ENCODE data around the gene UIMC1. TPM values are rescaled to one million over a fixed set of nuclear protein-coding genes. Genes with fewer than 3 reads are reported as not detected.

UIMC1 gene
- total RNA-seq, 4 donors from 2014 or later: 19.2 to 37.3 (median 23.2) TPM

DNA sequence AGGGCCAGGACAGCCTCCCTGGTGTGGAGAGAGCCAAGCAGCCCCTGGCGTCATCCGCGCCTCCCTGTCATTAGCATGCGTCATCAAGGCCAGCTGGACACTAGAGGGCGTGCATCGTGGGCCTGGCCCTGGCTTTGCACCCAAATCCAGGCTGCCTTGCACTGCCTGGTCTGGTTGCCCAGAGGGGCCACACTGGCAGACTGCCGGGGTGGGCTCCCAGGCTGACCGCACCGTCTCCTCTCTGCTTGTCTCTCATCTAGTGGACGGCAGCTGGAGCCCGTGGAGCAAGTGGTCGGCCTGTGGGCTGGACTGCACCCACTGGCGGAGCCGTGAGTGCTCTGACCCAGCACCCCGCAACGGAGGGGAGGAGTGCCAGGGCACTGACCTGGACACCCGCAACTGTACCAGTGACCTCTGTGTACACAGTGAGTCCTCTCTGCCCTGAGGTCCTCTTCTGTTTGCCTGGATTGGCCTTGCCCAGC lies 136.4 kb downstream of the UIMC1 start:
- Histone ChIP-seq H3K27ac (no peak overlapping the region), H3K4me1 (no peaks in the 10 kb centered on the region), H3K36me3 (no peaks in the 10 kb centered on the region), H3K9me3 (no peaks in the 10 kb centered on the region), H3K4me3 (no peak overlapping the region), H3K27me3 (peaks cover 58% of the 10 kb centered on the region)
- TF ChIP-seq POLR2AphosphoS5 (IDR thresholded peaks at IDR 0.05) (no peak), POLR2A (IDR thresholded peaks at IDR 0.05) (no peak)
- WGBS: no CpG with 5 or more reads among the region's 17 CpGs
- no peak for DNase-seq (ENCODE audit: low spot score in 2 of 2)

DNA sequence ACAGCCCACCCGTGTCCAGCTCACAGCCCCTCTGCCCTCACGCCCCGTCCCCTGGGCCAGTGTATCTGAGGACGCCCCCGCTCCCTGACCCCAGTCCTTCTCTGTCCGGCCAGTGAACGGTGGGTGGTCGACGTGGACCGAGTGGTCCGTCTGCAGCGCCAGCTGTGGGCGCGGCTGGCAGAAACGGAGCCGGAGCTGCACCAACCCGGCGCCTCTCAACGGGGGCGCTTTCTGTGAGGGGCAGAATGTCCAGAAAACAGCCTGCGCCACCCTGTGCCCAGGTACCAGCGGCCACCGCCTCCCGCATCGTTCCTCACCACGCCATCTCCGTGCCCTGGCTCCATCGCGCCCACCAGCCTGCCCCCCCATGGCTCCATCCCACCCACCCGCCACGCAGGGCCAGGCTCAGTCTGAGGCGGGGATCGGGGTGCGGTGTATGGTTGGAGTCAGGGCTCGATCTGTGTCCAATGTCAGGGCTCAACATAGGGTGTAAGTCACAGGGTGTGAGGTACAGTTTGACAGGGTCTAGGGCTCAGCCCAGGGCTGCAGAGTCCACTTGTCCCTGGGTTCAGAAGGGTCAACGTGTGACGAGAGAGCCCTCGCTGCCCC lies 137.0 kb downstream of the UIMC1 start:
- no peak overlapping the region for H3K27ac ChIP-seq
- peaks cover 58% of the 10 kb centered on the region for H3K27me3 ChIP-seq
- H3K36me3 ChIP-seq: no peaks in the 10 kb centered on the region
- no peak for TF ChIP-seq EP300 (IDR thresholded peaks at IDR 0.05)
- TF ChIP-seq POLR2AphosphoS5 (IDR thresholded peaks at IDR 0.05): no peak
- no peaks in the 10 kb centered on the region for H3K9me3 ChIP-seq
- no peak overlapping the region for H3K4me3 ChIP-seq
- no peak for DNase-seq (ENCODE audit: low spot score in 2 of 2)
- no peaks in the 10 kb centered on the region for H3K4me1 ChIP-seq
- WGBS: 85% methylated on average over 19 of the region's 38 CpGs

DNA sequence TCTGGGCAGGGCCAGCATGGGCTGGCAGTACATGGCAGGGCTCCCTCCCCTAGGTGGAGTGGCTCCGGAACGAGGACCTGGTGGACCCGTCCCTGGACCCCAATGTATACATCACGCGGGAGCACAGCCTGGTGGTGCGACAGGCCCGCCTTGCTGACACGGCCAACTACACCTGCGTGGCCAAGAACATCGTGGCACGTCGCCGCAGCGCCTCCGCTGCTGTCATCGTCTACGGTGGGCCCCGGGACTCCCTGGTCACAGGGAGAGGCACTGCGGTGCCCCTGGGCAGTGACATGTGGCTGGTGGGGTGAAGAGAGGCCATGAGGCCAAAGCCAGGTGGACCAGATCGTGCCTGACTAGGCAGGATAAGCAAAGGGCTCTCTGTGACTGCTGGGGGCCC lies 137.8 kb downstream of the UIMC1 start:
- Histone ChIP-seq H3K27me3 (peaks cover 58% of the 10 kb centered on the region), H3K4me1 (no peaks in the 10 kb centered on the region), H3K36me3 (no peaks in the 10 kb centered on the region), H3K4me3 (no peak overlapping the region), H3K27ac (no peak overlapping the region), H3K9me3 (no peaks in the 10 kb centered on the region)
- 84% methylated on average over 11 of the region's 20 CpGs for WGBS
- DNase-seq (ENCODE audit: low spot score in 2 of 2): no peak
- TF ChIP-seq POLR2A (IDR thresholded peaks at IDR 0.05) (no peak), EP300 (IDR thresholded peaks at IDR 0.05) (no peak), POLR2AphosphoS5 (IDR thresholded peaks at IDR 0.05) (no peak)
- TF ChIP-seq, protein P1, sequence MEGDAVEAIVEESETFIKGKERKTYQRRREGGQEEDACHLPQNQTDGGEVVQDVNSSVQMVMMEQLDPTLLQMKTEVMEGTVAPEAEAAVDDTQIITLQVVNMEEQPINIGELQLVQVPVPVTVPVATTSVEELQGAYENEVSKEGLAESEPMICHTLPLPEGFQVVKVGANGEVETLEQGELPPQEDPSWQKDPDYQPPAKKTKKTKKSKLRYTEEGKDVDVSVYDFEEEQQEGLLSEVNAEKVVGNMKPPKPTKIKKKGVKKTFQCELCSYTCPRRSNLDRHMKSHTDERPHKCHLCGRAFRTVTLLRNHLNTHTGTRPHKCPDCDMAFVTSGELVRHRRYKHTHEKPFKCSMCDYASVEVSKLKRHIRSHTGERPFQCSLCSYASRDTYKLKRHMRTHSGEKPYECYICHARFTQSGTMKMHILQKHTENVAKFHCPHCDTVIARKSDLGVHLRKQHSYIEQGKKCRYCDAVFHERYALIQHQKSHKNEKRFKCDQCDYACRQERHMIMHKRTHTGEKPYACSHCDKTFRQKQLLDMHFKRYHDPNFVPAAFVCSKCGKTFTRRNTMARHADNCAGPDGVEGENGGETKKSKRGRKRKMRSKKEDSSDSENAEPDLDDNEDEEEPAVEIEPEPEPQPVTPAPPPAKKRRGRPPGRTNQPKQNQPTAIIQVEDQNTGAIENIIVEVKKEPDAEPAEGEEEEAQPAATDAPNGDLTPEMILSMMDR (IDR thresholded peaks at IDR 0.05): no peak

DNA sequence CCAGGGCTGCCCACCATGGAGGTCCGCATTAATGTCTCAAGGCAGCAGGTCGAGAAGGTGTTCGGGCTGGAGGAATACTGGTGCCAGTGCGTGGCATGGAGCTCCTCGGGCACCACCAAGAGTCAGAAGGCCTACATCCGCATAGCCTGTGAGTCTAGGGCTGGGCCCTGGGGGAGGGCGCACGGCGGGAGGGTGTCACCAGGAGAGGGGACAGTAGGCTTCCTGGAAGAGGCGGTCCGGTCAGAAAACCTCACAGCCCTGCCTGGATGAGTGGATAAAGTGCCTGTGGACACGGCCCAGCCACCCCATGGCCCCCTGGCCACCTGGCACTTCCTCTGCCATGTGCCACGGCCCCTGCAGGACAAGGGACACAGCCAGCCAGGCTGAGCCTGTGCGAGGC lies 138.5 kb downstream of the UIMC1 start:
- no peaks in the 10 kb centered on the region for H3K4me1 ChIP-seq
- DNase-seq (ENCODE audit: low spot score in 2 of 2): no peak
- 90% methylated on average over 4 of the region's 14 CpGs for WGBS
- no peaks in the 10 kb centered on the region for H3K9me3 ChIP-seq
- peaks cover 62% of the 10 kb centered on the region for H3K27me3 ChIP-seq
- no peak overlapping the region for H3K27ac ChIP-seq
- TF ChIP-seq, protein P1 (IDR thresholded peaks at IDR 0.05): no peak
- TF ChIP-seq EP300 (IDR thresholded peaks at IDR 0.05) (no peak), POLR2A (IDR thresholded peaks at IDR 0.05) (no peak), POLR2AphosphoS5 (IDR thresholded peaks at IDR 0.05) (no peak)
- H3K4me3 ChIP-seq: no peak overlapping the region
- H3K36me3 ChIP-seq: no peaks in the 10 kb centered on the region

DNA sequence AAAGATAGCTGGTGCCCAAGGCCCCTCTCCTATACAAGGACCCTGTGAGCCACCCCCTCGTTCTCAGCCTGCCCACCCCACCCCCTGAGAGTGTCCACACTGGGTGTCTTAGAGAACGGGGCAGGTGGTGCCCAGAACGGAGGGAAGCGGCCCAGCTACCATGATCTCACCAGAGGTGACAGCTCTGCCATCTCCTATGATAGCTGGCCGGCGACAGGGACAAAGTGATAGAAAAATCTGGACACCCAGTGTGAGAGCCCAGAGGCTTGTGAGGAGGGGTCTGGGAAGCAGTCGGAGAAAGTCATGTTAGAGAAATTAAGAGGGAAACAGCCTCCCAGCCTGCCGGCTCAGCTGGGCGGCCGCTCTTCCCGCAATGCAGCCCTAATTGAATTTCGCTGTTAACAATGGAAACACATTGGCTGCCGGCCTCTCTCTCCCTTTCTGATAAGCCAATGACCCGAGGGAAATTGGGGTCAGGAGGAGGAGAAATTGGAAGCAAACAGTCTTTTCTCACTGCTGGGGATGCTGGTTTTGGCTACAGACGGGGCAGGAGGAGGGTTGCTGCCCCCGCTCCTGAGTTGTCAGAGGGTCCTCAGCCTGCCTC lies 139.8 kb downstream of the UIMC1 start:
- Histone ChIP-seq H3K4me3 (no peak overlapping the region), H3K4me1 (no peaks in the 10 kb centered on the region), H3K27me3 (peaks cover 75% of the 10 kb centered on the region), H3K9me3 (no peaks in the 10 kb centered on the region), H3K36me3 (no peaks in the 10 kb centered on the region), H3K27ac (no peak overlapping the region)
- TF ChIP-seq POLR2AphosphoS5 (IDR thresholded peaks at IDR 0.05): no peak
- TF ChIP-seq POLR2A (IDR thresholded peaks at IDR 0.05): no peak
- TF ChIP-seq EP300 (IDR thresholded peaks at IDR 0.05): no peak
- TF ChIP-seq, protein P1 (IDR thresholded peaks at IDR 0.05): no peak
- no peak for DNase-seq (ENCODE audit: low spot score in 2 of 2)
- 48% methylated on average over 15 of the region's 16 CpGs for WGBS

DNA sequence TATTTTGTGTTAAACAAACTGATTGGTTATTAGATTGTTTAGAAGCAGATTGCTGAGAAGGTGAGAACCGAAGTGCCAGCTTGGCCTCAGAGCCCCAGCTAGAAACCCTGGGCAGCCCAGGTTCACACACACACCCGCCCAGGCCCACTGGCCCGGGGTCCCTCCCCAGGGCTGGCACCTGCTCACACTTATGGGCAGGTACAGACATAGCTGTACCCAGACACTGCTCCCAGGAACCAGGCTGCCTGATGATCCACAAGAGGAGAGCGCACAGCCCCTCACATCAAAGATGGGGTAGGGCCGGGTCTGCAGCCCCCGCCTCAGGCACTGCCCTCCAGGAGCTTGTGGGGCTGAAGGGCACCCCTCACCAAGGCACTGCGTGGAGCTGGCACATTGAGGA lies 140.6 kb downstream of the UIMC1 start:
- peaks cover 84% of the 10 kb centered on the region for H3K27me3 ChIP-seq
- H3K9me3 ChIP-seq: no peaks in the 10 kb centered on the region
- 64% methylated on average over 6 of the region's 7 CpGs for WGBS
- H3K36me3 ChIP-seq: no peaks in the 10 kb centered on the region
- no peak overlapping the region for H3K4me3 ChIP-seq
- no peak for DNase-seq (ENCODE audit: low spot score in 2 of 2)
- TF ChIP-seq POLR2A (IDR thresholded peaks at IDR 0.05): no peak
- TF ChIP-seq, protein P1 (IDR thresholded peaks at IDR 0.05): no peak
- TF ChIP-seq EP300 (IDR thresholded peaks at IDR 0.05): no peak
- no peak for TF ChIP-seq POLR2AphosphoS5 (IDR thresholded peaks at IDR 0.05)
- H3K27ac ChIP-seq: no peak overlapping the region
- no peaks in the 10 kb centered on the region for H3K4me1 ChIP-seq
